Kidney tubule cell (primary cell): Measurements from ENCODE around the gene DGCR2.
"Not testable (repeated sequence)": the region's sequence is repeated elsewhere in the genome, so short reads cannot be mapped to it uniquely, and the experiment has no call there.

Experiments
- DNase-seq: peaks from one replicate; pipeline ENCODE4 v3.0.0-alpha.2; 2018; ENCODE audit warnings: low spot score

The DGCR2 gene

DNA sequence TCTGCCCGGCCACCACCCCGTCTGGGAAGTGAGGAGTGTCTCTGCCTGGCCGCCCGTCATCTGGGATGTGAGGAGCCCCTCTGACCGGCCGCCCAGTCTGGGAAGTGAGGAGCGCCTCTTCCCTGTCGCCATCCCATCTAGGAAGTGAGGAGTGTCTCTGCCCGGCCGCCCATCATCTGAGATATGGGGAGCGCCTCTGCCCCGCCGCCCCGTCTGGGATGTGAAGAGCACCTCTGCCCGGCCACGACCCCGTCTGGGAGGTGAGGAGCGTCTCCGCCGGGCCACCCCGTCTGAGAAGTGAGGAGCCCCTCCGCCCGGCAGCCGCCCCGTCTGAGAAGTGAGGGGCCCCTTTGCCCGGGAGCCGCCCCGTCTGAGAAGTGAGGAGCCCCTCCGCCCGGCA lies 38.1 kb downstream of the DGCR2 start:
- not testable (repeated sequence) for DNase-seq

- DNase-seq, result no peak
Measured at GRCh38 chr22:19082793-19083192, 39.4 kb downstream of the DGCR2 start.

DNA sequence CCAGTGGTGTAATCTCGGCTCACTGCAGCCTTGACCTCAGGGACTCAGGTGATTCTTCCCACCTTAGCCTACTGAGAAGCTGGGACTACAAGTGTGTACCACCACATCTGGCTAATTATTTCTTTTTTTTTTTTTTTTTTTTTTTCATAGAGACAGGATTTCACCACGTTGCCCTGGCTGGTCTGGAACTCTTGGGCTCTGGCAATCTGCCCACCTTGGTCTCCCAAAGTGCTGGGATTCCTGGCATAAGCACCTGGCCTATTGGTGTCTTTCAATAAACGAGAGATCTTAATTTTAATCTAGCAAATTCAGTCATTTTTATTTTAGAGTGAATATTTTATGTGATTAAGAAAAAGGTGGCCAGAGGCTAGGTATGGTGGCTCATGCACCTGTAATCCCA lies 40.1 kb downstream of the DGCR2 start:
- DNase-seq, result no peak

DNA sequence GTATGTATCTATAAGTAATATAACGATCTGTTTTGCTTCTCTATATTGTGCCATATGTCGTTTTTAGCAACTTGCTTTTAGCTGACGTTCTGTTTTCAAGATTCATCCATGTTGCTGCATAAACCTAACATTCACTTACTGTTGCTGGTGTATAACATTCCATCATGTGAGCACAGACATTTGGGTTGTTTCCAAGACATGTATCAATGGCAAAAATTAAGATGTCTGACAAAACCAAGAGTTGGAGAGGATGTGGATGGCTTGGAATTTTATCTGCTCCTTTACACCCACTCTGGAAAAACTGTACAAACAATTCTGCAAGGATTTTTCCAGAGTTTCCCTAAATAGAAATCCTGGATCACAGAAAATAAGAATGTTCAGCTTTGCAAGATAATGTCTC lies 40.9 kb downstream of the DGCR2 start:
- DNase-seq, result no peak

DNA sequence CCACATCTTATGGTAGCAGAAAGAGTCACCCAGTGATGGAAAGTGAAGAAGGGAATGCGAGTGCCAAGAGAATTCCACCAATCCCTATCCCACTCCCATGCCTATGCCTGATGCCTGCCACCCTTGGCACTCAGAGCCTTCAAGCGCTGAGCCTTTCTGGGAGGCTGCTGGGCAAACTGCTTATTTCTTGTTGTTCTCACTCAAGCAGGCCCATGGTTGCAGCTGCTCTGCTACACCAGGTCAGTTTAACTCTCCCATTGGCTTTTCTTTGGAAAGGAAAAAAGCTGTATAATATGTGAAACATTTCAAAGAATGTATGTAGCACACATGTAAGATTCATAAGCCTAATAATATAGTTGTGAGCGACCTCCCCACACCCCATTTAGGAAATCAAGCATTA lies 41.4 kb downstream of the DGCR2 start:
- no peak for DNase-seq

DNA sequence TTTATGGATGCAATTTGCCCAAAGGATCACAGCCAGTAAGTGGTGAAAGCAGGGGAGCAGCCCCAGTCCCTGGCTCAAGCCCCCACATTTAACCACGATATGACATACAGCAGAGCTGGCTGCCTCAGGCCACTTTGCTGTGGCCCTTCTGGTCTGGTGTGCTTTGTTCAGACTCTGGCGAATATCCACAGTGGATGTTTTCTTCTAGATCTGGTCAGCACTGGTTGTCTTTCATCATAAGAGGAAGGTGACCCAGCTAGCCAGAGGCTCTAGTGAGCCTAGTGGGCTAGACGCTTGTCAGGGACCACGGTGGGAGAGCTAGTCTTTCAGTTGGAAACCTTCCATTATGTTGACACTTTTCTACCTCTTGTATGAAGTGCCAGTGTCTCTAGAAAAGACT lies 42.5 kb downstream of the DGCR2 start:
- DNase-seq, result no peak

DNA sequence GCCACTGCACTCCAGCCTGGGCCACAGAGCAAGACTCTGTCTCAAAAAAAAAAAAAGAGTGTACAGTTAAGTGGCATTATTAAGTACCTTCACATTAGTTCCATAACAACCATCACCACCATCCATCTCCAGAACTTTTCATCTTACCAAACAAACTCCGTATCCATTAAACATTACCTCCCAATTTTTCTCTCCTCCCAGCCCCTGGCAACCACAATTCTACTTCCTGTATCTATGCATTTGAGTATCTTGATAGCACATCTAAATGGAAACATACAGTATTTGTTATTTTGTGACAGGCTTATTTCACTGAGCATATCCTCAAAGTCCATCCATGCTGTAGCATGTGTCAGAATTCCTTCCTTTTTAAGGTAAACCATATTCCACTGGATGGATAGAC lies 46.8 kb downstream of the DGCR2 start:
- no peak for DNase-seq

DNA sequence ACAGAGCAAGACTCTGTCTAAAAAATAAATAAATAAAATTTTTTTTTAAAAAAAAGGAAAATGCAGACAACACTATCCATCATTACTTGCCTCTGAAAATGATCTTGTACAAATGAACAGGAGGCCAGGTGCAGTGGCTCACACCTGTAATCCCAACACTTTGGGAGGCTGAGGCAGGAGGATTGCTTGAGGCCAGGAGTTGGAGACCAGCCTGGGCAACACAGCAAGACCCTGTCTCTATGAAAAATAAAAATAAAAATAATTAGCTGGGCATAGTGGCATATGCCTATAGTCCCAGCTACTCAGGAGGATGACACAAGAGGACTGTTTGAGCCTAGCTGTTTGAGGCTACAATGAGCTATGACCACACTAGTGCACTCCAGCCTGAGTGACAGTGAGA lies 49.4 kb downstream of the DGCR2 start:
- not testable (repeated sequence) for DNase-seq

GRCh38 chr22:19070397-19071169 lies 51.6 kb downstream of the DGCR2 start:
- no peak for DNase-seq

DNA sequence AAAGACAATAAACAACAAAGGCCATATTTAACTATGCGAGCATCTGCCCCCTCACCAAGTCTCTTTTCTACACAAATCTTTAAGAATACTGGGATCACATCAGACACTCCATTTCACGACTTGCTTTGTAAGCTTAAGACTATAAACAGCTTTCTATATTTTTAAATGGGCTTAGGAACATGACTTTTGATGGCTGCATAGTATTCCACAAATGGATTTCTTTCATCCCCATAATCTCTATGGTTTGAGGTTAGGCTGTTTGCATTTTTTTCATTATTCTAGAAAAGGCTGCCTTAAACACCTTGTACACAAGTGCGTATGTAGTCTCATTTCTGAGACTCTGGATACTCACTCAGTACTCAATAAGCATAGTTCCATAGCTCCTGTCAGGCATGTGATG lies 52.8 kb downstream of the DGCR2 start:
- DNase-seq, result no peak

- no peak for DNase-seq
Measured at GRCh38 chr22:19068784-19069271, 53.4 kb downstream of the DGCR2 start.

DNA sequence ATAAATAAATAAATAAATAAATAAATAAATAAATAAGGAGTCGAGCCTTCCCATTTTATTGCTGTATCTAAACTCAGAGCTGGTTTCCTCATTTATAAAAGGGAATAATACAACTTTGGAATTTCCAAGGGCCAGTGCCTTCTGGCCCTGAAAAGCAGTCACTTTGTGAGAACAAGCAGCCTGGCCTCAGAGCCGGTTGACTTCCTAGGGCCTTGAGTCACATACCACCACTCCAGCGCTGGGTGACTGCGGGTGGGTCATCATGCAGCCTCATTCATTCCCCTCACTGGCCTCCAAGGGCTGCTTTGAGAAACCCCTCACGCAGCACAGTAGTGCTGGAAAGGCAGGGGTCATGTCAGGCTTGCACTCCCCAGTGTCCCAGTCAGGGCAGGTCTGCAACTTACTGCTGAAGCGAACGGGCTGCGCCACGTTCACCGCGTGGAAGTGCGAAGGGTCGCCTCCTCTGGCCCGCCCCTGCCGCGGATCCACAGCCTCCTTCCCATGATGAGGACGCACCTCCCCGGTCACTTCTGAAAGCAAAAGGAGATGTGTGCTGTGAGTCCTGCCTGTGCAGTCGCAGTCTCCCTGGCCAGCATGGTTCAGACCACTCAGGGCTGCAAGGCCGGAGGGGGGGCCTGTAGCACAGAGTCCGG lies 54.4 kb downstream of the DGCR2 start:
- DNase-seq, result peak; percentile 9

GRCh38 chr22:19066531-19067271 lies 55.5 kb downstream of the DGCR2 start:
- DNase-seq, result peak; percentile 68

DNA sequence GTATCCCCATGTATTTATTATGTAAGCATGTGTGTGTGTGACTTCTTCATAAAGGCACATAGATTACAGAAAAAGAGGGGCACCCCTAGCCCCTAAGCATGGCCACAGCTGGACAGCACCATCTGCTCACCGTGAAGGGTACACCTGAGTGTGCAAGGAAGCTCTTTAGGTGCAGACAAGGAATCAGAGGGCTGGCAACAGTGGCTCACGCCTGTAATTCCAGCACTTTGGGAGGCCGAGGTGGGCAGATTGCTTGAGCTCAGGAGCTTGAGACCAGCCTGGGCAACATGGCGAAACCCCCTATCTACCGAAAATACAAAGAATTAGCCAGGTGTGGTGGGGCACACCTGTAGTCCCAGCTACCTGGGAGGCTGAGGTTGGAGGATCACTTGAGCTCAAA lies 56.3 kb downstream of the DGCR2 start:
- no peak for DNase-seq

DNA sequence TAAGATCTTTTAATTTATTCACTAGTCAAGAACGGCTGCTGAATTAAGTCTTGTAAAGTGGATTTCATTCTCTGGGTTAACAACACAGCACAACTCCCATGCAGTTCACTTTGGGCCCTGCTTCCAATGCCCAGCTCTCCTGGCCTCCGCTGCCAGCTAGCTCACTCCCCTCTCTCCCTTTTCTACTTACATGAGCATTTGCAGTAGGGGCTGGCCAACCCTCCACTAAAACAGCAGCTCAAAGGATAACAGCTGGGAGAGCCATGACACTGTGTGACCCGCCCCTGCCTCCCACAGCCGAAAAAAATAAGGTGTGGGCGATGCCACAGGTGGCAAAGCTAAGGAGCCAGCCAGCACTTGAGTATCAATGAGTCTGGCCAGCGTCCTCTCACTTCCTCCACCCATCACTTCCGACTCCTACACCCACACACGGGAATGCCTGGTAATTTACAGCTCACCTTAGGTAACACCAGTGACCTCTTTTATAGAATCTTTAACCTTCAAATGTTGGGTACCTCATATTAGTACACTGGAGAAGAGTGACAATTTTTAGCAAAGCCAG lies 56.8 kb downstream of the DGCR2 start:
- DNase-seq, result no peak

GRCh38 chr22:19064354-19065054 lies 57.7 kb downstream of the DGCR2 start:
- DNase-seq, result no peak

DNA sequence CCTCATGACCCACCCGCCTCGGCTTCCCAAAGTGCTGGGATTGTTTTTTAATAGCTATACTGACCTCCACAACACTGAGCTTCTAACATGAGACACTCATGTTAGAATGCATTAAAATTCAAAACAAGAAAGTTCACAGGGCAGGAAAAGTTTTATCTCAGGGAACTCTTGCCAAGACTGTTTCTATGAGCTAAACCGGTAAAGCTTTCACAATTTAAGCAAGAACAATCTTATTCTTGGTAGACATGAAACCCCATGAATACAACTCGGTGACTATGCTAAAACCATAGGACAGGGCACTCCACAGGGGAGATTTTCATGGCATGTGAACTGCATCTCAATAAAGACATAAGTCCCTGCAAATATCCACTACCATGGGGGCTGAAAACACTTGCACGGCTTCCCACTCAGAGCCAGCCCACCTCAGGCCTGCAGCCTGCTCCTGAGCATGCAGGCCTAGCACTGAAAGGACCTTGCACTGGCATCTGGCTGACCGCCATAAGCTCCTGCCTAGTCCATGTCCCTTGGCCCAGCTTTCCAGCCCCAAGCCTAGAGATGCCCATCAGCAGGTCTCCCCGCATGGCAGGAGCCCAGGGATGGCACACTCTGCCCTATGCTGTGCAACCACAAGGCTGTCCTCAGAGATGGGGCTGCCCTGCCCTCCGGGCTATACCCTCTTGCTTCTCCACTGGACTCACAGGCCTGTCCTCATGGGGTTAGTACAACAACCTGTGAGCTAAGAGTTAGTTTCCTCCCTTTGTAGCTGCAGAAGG lies 58.4 kb downstream of the DGCR2 start:
- DNase-seq, result no peak

GRCh38 chr22:19062943-19063308 lies 59.3 kb downstream of the DGCR2 start:
- DNase-seq, result no peak

GRCh38 chr22:19062139-19062942 lies 59.9 kb downstream of the DGCR2 start:
- DNase-seq, result no peak

DNA sequence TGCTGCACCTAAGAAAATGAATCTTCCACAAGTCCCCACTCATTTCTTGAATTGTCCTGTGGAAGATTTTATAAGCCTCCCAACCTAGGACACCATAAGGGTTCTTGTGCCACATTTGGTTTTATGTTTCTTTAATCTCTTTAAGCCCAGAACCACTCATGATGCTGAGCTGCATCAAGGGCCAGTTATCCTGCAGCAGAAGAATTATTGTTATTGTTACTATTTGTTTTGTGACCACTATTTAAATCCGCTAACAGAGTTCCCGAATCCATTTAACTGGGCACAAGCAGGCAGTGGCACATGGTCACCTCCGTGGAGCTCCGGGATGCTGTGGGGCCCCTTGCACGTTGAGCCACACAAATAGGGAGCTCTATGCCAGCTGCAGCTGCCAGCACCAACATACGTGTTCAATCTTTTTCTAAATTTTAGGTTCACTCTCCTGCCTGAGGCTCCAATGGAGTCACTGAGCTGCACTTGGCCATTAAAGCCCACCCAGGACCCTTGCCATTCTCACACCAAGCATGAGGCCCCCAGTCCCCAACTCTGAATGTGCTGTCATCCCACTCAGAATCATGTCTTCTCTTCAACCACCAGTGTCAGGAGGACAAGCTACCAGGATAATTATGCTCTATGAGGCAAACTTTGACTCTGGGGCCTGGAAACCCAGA lies 60.6 kb downstream of the DGCR2 start:
- no peak for DNase-seq
